ENCODE data around the gene BUD13.

Gene BUD13

DNA sequence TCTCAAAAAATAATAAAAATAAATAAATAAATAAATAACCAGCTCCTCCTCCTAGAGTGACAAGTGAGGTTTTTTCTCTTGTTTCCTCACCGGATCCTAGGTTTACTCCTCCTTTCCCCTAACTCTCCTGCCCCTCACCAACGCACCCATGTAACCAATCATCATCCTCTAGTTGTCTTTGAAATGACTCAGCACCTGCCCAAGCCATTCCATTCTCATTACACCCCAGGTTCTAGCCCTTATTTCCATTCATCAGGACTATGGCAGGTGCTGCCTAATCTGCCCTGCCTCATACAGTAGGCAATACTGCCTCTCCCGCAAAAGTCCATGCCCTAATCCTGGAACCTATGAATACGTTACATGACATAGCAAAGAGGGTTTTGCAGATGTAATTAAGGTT is 60.4 kb downstream of the BUD13 start:
- DNase-seq = no peak

DNA sequence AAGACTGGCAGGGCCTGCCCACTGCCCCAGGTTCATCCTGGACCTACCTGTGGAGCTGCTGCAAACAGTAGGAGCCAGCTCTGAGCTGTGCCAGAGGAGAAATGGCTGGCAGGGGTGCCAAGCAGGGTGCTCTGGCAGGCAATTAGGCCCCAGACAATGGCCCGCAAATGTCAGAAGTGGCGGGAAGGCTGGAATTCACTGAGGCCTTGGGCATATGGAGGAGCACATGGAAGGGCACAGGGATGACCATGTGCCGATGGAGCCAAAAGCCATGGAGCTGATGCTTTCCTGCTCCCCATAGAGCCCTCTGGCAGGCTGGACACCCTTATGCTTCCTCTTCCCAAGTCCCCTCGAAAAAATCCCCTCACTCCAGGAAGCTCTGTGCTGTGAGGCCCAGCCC is 62.0 kb downstream of the BUD13 start:
- no peak for DNase-seq

DNA sequence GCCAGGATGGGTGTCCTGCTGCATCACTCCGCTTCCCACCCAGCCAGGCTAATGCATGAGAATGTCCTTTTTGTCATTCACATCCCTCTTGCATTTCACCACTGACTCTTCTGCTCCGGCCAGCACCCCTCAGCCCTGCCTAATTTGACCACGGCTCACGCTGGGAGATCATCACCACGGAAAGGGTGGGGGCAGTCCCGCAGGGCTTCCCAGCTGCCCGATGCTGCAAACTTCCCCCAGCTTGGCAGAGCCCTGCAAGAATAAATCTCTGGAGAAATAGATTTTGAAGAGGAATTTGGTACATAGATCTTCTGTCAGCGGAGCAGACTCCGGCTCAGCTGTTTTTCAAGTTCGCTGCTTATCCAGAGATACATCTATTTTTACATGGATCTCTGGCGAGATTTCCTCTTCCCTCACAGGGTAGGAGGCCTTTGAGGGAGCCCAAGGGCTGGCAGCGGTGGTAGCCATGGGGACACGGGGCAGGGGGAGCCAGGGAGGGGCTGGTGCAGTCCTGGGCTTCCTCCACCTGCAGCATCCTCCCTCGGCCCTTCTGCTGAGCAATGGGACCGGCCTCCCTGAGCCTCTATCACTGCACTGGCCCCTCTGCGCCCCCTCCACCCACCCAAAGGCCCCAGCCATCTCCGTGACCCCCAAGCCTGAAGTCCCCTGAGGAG is 62.6 kb downstream of the BUD13 start:
- DNase-seq = no peak

DNA sequence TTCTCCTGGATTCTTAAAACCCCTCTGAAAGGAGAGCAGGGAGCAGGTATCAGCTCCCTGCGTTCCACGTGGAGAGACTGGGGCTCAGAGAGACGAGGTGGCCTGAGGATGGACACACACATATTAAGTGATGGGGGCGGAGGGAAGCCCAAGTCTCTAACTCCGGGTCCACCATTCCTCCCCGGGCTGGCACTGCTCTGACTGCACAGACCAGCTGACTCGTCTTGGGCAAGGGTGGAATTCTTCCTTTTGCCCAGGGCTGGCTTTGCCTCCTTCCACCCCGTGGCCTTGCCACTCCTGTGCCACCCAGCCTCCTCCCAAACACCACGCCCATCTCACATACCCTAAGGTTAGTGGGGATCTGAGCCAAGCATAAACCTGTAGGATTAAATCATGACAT is 65.0 kb downstream of the BUD13 start:
- DNase-seq = no peak

DNA sequence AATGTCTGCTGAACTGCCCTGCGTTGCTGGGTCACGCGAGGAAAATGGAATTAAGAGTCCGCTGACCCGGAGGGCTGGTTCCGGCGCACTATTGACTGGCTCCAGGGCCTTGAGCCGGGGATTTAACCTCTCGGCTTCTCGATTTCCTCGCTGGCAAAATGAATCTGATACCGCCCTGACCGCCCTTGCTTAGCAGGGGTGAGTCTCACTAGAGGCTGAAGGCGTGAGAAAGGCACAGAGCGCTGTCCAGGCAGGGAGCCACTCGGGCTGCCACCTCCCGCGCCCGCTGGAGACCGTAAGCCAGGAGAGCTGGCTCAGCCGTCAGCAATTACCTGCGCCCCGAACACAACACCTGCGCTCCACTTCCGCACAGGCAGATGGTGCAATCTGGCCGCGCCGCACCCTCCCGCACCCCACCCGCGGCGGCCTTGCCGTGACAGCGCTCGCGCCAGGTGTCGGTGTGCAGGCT is 65.6 kb downstream of the BUD13 start:
- no peak for DNase-seq

DNA sequence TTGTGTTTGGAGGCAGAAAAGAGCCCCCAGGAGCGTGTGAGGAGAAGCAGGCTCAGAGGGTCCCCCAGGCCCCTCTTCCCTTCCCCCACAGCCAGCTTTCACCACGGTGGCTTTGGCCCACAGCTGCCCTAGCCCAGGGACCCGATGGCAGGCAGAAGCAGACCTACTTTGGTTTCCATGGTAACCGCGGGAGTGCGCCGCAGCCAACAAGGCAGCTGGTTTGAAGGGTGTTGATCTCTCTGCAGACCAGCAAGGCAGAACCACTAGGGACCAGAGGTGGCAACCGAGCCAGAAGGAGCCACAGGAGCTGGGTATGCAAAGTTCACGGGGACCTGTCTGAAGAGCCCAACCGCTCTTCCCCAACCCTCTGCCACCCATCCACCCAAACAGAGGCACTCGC is 69.4 kb downstream of the BUD13 start:
- no peak for DNase-seq

DNA sequence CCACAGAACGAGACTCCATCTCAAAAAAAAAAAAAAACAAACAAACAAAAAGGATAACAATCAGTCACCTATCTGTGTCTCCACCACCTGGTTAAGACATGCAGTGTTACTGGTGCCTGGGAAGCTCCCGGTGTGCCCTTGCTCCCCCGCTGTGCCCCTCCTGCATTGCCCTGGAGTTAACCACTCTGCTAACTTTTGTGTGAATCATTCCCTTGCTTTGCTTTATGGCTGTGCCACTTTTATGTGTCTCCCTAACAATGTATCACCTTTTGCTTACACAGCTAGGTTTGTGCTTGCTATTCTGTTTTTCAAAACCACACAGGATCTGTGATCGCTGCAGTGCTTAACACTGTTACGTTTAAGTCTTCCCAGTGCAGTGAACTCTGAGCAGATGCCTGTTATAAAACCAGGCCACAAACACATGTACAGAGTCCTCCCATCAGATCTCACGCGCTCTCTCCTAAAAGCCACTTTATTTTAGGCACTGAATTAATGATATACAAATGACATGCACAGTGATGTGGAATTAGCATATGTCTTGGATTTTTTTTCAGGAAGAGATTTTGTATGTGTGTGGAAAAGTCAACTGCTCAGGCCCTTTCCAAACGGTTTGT is 69.9 kb downstream of the BUD13 start:
- no peak for DNase-seq

DNA sequence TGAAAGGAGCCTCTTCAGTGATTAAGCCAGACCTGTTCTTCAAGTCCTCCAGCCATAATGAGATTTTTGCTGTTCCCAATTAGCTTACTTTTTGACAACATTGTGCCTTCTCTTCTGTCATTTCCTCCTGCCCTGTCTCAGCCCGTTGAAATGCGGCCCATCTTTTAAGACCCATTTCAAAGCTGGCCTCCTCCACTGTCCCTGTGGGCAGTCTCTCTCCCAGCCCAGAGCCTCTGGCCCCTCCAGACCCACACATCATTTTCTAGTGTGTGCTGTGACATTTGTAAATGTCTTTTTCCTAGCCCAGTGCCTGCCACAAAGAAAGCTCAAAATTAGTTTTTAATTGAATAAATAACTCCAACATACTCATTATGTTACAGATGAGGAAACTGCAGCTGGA is 70.9 kb downstream of the BUD13 start:
- no peak for DNase-seq

DNA sequence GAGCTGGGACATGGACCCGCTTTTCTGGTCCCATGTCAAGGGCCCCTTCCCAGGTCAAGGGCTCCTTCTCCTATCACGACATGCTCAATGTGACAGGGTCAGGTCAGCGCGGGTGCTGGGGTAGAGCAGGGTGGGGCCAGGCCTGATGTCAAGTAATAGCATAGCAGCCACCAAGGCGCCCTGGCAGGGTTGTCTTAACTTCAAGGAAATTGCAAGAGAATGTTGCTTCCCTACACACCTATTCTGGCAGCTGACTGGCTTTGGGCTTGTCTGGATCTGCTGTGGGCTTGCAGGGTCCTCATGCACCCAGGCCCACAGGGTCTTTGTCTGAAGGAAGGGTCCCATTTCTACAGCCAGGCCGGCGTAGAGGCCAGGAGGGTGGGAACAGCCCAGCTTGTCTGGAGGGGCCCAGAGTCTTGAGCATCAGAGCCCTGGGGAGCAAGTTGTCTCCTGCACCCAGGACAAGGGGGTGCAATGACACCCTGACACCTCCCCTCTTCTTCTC is 71.4 kb downstream of the BUD13 start:
- DNase-seq = no peak

DNA sequence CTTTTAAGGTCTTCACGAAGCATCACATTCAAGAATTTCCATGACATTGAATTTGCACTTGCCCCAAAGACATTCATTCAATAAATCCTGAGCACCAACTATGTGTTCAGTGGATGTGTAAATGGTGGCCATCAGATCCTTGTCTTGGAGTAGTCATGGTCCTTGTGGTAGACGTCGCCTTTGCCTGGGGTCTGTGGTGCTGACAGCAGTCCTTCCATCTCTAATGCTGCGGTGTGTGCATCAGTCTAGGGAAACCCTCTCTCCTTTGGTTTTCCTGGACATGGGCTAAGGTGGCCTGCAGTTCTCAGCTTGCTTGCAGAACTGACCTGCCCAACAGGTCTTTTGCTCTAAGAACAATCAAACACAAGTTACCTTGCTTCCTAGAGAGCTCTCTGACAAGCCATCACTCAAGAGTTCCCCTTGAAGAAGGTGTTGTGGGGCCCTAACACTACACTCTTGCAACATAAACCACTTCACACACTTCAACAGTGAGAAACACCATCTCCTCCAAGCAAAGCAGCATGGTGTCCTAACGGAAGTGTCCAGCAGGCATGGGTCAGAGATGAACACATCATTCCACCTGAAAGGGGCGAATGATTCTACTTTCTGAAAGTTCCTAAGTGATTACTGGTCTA is 72.1 kb downstream of the BUD13 start:
- no peak for DNase-seq
